HG02798 (cell line): ENCODE results near the gene MPPED1.

Experiments used
- ATAC-seq: cut with Tn5 transposase; IDR thresholded peaks from one replicate; pipeline ENCODE4 v1.9.1; 2021; ENCODE audit warnings: mild to moderate bottlenecking; ENCODE audit not compliant: unreplicated experiment, poor library complexity

The MPPED1 gene

DNA sequence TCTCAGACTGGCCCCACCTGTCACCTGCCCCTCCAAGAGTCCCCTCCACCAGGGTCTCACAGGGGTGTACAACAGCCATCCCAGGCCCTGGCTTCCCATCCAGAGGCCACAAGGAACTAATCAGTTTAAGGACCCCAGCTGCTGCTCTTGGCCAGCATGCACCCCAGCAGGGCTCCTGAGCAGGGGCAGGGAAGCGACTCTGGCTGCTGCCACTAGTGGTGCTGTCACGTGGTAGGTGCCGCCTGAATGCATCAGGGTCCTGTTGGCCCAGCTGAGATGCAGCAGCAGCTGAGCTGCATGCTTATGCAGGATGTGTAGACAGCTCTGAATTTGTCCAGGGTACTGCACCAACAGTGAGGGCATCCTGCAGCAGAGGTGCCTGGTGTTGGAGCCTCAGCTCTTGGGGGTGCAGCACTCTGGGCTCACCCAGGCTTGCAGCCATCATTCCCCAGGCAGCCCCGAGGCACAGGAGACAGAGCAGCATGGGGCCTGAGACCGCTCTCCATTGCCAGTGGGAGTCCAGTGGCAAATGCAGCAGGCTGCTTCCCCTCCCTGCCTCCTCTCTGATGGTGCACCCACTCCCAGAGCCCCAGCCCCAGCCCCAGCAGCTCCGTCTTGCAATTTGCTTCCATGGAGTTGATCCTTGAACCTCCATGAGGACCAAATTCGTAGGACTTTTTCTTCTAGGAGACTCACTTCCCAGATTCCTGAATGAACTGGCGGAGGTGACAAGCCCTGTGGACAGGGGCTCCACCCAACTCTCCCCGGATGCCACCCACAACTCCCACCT, 98.7 kb downstream of the MPPED1 start:
- no peak for ATAC-seq

DNA sequence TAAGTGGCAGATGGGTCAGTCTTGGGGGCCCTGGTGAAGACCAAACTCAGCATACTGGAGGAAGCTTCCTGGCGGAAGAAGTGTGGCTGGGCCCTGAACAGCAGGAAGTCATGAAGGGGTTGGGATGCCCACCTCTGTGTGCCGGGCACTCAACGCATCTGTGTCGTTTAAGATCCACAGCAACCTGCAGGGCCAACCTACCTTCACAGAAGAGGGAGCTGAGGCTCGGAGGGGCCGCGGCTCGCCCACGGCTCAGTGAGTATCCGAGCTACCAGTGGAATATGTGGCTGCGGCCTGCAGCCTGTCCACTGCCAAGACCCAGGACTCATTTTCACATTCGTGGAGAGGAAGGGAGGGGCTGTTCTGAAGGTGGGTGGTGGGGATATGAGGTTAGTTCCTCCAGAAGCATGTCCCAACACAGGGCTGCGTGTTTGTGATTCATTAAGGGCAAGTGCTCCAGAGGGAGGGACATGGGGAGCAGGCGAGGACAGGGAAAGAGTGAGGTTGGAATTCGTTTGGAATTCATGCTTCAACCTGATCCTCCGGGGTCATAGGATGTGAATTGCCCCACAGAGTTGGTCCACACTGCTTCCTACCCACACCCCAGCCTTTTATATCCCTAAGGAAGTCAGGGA, 99.6 kb downstream of the MPPED1 start:
- ATAC-seq = no peak

DNA sequence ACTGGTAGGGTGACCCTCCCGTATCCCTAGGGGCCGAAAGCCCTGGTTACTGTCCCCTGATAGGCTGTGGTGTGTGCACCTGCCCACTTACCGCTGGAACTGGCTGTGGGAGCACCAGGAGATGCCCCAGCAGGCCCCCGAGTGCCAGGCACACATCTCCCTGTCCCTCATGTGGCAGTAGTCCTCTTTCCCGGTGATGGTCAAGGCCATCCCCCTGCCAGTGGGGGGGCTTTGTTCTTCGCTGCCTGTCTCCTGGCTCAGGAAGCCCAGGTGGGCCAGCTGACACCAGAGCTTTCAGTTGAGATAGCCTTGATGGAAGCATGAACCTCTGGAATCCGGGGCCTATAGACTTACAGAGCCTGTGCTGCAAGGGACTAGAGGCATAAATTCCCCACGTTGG, 100.5 kb downstream of the MPPED1 start:
- no peak for ATAC-seq

DNA sequence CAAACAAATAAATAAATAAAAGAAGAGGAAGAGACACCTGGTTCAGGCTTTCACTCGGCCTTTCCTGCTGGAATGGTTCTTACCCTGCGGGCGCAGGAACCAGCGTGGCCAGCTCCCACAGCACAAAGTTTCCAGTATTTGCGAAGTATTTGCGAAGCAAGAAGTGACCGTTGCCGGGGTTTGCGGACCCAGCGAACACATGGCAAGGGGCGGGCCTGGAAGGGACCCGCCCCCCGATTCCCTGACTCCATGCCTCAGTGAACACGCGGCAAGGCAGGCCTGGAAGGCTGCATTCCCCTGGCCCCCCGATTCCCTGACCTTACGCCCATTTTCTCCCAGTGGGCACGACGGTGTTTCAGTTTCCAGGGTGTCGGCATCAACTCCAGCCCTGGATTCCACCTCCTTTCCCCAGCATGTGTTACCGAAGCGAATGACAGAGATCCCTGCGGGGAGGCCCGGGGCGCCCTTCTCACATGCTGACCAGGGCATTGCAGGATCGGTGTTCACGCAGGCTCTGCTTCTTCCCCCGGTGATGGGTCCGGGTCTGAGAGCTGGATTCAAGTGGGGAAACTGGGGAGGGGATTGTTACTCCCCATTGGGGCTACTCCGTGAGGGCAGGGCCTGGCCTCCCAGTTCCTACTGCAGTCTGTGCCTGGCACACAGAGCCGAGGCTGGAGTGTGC, 102.8 kb downstream of the MPPED1 start:
- no peak for ATAC-seq

DNA sequence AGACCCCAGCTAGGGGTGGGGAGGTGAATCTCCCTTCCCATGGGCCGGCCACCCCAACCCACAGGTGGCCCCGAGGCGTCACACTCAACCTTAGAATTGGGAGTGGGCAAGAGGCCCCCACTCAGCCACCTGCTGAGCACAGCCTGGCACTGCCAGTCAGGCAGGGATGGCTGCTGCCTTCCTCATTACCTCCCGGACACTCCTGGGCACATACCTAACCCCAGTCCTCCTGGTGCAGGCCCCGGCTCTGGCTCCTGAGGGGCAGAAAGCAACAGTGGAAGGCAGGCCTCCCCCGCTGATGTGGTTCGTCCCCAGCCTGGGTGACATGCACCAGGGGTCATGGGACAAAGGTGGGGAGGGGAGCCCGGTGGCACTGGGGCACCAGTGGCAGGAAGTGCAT, 103.6 kb downstream of the MPPED1 start:
- no peak for ATAC-seq

DNA sequence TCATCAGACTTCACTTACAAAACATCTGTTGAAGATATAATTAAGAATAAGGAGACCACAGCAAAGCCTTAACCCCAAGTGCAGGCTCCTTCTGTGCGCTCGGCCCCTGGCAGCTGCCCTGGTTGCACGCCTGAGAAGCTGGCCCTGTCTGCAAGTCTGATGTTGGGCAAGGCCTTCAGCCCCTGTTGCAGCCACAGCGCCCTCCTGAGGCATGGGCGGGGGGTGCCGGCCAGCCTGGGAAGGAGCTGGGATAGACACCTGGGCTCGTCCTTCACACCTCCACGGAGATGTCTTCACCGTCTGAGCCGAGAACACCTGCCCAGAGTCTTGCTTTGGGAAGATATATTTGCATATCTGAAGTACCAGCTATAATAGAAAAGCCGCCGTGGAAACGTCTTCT, 104.1 kb downstream of the MPPED1 start:
- ATAC-seq = no peak

DNA sequence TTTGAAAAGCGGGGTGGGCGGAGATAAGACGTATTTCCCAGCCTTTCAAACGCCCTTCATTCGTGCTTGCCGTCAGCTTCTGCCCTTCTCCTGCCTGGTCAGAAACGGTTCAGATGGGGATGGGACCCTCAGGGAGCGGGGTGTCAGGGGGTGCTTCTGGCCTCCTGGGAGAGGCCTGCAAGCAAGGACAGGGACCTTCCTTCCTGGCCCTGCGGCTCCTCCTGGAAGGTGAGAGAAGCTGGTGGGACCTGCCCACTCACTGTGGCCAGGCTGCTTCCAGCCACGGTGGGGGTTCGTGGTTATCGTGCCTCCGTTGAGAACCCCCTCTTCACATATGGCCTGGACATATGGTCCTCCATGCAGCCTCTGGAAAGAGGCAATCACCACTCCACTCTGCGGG, 104.6 kb downstream of the MPPED1 start:
- ATAC-seq = no peak

DNA sequence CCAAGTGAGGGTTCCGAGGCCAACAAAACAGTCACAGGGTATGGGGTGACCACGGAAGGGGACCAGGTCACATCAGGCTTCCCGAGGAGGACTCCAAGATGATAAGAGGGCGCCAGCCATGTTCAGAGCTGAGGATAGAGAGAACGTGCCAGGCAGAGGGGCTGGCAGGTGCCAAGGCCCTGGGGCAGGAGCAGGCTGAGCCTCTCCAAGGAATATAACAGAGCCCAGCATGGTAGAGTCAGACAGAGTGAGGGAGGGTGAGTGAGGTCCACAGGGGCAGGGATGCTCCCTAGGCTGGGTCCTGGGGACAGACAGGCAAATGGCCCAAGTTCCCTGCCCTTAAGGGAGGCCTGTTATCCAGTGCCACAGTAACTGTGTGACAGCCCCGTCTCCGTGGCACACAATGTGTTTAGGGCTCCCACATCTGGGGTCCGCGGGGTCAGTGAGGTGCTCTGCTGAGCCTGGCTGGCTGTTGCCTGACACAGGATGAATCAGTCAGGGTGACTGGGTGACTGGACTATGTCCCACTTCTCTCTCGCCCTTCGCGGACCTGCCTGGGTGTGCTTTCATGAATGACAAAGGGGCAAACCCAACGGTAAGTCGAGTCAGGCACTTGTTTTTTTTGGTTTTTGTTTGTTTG, 105.3 kb downstream of the MPPED1 start:
- ATAC-seq = no peak

DNA sequence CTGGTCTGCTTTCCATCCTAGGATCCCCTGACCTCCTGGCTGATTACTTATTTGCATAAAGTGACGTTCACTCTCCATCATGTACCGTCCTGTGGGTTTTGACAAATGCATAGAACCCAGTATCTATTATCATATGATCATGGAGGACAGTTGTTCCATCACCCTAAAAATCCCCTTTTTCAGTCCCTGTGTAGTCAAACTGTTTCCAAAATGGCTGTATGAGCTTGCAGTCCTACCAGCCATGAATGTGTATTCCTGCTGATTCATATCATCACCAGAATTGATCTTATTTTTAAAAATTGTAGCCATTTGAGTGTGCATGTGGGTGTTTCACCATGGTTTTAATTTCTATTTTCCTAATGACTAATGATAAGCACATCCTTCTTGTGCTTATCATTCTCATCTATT, 108.8 kb downstream of the MPPED1 start:
- no peak for ATAC-seq

DNA sequence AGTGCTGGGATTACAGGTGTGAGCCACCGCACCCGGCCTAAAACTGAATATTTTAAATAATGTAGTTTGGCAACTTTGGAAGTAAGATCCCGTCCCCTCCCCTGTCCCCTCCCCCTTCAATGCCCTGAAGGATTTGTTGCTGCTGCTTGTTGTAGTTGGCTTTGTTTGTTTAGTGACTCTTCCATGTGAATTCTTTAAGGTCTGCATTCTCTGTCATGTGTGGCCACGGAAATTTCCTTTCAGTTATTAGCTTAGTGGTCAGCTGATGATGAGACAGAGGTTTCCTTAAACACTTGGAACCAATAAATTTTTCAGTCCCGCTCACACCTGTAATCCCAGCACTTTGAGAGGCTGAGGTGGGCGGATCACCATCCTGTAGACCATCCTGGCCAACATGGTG, 109.9 kb downstream of the MPPED1 start:
- ATAC-seq = no peak

DNA sequence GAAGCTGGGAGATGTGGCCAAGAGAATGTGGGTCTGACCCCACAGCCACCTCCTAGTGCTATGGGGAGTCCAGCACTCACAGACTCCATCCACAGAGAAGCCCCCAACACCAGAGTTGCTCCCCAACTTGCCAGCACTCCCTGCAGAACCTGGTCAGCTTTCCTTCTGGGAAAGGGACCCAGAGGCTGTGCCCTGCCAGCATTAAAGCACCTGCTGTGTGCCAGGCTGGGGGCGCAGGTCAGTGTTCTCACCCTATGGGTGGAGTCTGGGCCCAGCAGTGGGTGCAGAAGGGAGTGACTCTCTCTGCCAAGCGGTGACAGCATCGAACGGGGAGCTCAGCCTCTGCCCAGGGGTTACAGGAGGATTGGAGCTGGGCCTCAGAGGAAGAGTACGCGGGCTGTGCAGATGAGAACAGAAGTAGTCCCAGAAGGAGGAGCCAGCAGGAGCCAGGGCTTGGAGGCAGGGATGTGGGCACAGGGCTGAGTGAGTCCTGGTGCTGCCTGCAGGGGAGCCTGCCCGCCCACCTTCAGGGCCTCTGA, 114.4 kb downstream of the MPPED1 start:
- ATAC-seq = no peak

DNA sequence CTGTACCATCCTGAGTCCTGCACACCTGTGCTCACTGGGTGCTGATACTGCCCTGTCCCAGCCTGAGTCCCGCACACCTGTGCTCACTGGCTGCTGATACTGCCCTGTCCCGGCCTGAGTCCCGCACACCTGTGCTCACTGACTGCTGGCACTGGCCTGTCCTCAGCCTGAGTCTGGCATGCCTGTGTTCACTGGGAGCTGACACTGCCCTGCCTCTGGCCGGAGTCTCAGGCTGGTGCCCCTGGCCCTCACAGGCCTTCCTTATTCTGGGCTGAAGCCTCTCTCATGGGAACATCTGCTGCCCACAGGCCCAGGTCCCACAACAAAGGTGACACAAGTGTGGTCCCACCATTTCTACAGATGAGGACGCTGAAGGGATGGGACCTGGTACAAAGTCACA, 115.1 kb downstream of the MPPED1 start:
- no peak for ATAC-seq

DNA sequence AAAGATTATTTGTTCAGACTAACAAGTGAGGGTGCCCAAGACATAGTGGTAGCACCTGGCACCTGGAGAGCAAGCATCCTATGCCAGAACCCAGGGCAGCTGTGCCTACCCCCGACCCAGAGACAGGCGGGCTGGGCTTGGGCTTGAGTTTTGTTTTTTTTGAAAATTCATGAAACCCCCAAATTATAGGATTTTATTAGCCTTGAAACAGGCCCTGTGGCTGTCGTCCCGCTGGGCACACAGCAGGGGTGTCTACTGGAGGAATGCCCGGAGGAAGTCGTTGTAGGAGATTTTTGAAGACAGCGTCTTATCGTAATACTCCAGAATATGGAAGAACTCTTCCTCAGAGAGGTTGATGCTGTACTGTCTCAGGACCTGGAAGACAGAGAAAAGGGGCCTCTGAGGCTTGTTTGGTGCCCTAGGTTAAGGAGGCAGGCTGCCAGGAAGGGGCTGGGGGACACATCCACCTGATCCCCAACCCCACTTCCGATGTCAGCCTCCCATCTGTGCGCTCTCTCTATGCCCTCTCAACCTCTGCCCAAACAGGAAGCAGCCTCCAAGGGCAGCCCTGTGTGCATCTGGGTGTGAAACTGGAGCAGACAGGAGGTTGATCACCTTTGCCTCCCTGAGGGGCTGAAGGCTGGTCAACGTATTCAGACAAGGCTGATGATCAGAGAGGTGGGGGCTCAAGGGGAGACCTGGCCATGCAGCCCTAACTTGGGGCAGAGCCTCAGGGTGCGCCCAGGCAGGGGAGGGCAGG, 117.0 kb downstream of the MPPED1 start:
- no peak for ATAC-seq

DNA sequence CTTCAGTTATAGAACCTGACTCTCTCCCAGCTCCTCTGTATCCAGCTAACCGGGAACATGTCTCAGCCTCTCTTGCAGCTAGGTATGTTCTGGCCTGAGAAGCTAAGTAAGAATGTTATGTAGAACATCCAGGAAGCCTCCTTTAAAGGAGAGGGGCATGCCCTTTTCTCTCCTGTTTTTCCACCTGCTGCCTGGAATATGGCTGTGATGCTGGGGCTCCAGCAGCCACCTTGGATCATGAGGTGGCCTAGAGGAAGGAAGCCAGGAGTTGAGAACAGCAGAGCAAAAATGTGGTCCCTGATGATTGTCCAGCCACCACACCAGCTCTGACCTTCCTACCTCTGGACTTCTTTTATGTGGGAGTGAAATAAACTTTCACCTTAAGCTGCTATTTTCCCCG, 117.6 kb downstream of the MPPED1 start:
- ATAC-seq = no peak

DNA sequence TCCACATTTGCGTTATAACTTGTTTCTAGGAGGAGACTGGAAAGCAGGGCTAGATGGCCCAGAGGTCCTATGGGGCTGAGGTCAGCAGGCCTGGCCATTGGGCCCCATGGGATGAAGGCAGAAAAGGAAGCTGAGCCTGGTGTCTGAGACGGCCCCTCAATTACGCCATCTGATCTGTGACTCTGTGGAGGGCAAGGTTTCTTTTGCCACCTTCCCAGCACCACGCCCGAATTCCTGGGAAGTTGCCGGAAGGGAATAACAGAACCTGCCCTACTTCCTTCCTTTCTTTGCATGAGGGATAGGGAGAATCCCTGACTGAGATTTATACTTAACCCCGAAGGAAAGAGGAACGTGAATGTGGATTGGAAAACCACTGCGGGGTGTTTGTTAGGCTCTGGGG, 118.1 kb downstream of the MPPED1 start:
- no peak for ATAC-seq

DNA sequence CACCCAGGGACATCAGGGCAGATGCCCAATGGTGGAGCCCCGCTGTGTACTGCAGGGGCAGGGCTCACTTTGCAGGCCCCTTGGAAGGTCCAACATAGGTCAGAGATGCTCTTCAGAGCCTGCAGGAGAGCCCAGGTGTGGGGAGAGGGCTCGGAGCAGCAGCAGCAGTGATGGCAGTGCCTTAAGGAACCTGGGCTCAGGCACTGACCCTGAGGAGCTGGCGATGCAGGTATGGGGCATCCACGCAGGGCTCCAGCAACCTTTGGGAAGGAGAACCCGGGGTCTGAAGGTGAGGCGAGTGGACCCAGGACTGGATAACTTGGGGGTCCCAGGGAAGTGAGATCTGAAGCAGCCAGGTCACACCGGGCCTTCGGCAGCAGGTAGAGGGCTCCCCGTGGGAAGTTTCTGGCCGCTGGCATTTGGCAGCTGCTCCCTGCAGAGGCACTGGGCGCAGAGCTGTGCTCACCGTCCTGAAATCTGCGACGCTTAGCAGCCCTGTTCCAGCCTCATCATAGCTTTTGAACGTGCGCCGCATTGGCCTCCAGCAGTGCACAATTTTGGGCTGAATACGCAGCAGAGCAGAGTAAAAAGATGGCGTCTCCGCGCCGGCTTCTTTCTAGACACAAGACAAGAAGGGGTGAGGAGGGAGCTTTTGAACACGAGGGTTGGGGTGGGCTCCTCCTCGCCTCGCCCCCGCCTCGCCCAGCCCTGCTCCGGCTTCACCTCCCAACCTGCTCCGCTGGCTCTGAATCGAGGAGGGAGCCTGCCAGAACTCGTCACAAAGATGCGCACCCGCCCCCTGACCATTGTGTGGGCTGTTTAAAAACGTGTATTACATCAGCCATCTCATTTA, 118.8 kb downstream of the MPPED1 start:
- no peak for ATAC-seq

DNA sequence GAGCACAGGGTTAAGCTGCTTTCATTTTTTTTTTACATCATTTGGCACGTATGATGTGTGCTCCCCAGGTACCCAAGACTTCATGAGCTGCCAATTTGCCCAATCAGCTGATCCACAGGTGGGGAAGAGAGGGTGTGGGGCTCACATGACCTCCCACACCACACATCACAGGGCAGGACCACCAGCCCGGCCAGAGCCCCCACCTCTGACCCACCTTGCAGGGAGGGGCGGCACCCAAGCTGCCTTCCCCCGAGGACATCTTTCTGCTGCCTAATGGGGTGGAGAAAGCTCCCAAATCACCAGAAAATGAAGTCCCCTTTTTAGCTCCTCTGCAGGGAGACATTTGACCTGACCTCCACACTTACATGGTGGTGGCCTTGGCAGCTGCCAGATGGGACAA, 119.8 kb downstream of the MPPED1 start:
- ATAC-seq = no peak

DNA sequence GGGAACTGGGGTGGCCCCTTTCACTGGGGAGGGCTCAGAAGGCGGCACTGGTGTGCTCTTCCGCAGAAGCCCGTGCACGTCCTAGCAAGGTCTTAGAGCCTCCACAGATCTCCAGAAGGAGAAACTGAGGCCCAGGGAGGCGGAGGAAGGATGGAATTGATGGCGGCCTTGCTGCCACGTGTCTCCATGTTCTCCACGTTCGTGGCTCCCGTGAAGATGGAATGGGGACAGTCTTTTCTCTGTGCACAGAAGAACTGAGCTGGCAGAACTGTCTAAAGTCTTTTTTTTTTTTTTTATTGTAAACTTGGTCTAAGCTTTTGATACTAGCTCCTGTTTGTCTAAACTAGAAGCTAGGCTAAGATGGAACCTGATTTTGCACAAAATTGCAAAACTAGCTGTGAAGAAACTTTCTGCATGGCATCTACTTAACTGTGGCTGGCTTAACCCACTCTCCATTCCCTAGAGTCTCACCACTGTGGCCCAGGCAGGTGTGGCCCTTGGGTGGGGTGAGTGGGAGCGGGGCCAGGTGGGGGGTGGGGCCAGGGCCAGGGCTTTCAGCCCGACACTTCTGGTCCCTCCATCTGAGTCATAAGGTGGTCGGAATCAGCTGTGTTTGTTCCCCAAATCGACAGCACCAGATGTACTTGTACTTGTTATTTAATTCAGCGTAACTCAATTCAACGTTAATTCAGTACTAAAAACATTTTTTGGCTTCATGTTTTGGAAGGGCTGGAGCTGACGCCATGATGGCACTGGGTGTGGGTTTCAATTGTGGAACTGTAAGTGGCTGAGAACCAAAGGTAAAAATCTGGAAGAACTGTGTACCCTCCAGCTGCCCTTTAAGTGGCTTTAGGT, 120.7 kb downstream of the MPPED1 start:
- no peak for ATAC-seq
